Osteoblast (primary cell): ENCODE data around the gene C17orf78. TPM values are rescaled to one million over a fixed set of nuclear protein-coding genes. Genes with fewer than 3 reads are reported as not detected.

ENCODE experiments used
- DNase-seq: peaks from one replicate; pipeline ENCODE4 v3.0.0; 2011; ENCODE audit warnings: low spot score, mixed read lengths; ENCODE audit not compliant: insufficient read length; ENCODE audit errors: missing footprints
- H2AFZ ChIP-seq: 2 replicates; pipeline ENCODE4 v1.6.0; 2011; ENCODE audit warnings: mild to moderate bottlenecking, low read length
- H3K27ac ChIP-seq: 2 replicates; pipeline ENCODE4 v1.5.1; 2011; ENCODE audit warnings: mild to moderate bottlenecking, low read depth, low read length, moderate library complexity
- H3K27me3 ChIP-seq: 2 replicates; pipeline ENCODE4 v1.6.0; 2012; ENCODE audit warnings: mild to moderate bottlenecking, control low read depth, inconsistent platforms, low read length, moderate library complexity; ENCODE audit not compliant: insufficient read depth
- H3K36me3 ChIP-seq: 2 replicates; pipeline ENCODE4 v1.5.1; 2011; ENCODE audit warnings: mild to moderate bottlenecking, low read length, control low read depth, moderate library complexity; ENCODE audit not compliant: insufficient read depth
- H3K4me1 ChIP-seq: 2 replicates; pipeline ENCODE4 v1.5.1; 2011; ENCODE audit warnings: mild to moderate bottlenecking, low read length, control low read depth, moderate library complexity; ENCODE audit not compliant: insufficient read depth
- H3K4me2 ChIP-seq: 2 replicates; pipeline ENCODE4 v1.6.0; 2011; ENCODE audit warnings: mild to moderate bottlenecking, low read length; ENCODE audit not compliant: insufficient read depth
- H3K4me3 ChIP-seq: fragments of 200-600 bp; sonication (generic); 3 replicates; pipeline ENCODE4 v1.5.1; 2012; ENCODE audit warnings: mild to moderate bottlenecking, low read length, inconsistent platforms; ENCODE audit not compliant: insufficient read depth
- H3K79me2 ChIP-seq: 2 replicates; pipeline ENCODE4 v1.6.0; 2012; ENCODE audit warnings: mild to moderate bottlenecking, low read length, control low read depth, inconsistent platforms; ENCODE audit not compliant: insufficient read depth
- H3K9me3 ChIP-seq: 2 replicates; pipeline ENCODE4 v1.5.1; 2011; ENCODE audit warnings: low read depth, low read length, control low read depth
- H4K20me1 ChIP-seq: 2 replicates; pipeline ENCODE4 v1.6.0; 2012; ENCODE audit warnings: mild to moderate bottlenecking, low read length, control low read depth; ENCODE audit not compliant: insufficient read depth
- total RNA-seq: library from RNA; depleted of rRNA; stranded (reverse); fragments of >200 nt; gene quantifications from 2 replicates; pipeline ENCODE4 v1.2.3, GENCODE V29; 2012
- TF ChIP-seq, protein P1 (sequence below): IDR thresholded peaks from 2 replicates; pipeline ENCODE4 v1.5.1; 2011; ENCODE audit warnings: mild to moderate bottlenecking, low read depth, low read length, moderate library complexity; ENCODE audit errors: extremely low read depth

Gene C17orf78
- total RNA-seq, result not detected in 2 replicates

DNA sequence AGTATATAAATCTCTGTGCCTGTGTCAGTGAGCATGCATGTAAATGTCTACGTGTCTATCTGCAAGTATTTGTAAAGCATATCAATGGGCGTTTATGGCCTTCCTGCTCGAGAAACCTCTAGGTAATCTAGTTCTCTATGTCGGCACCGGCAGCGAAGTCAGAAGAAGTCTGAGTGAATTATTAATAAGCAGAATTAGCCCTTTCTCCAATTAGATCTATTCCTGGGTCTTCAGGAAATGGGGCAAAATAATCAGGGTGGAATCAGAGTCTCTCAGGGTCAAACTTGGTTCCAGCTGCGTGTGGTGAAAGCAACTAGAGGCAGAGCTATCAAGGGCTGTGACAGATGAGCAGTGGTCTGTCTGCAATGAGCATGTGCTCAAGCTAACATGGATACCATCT, at the start of gene C17orf78:
TSS of gene C17orf78 (plus strand) at position 280 of the 400 bp plus-strand sequence. CDS start at position 388, 108 bp downstream.
- Histone ChIP-seq H3K27me3 (no peaks in the 10 kb centered on the region), H3K4me1 (peaks cover 3% of the 10 kb centered on the region), H3K36me3 (no peaks in the 10 kb centered on the region), H3K79me2 (no peaks in the 10 kb centered on the region), H3K4me2 (no peak within 1 kb of the TSS), H3K9me3 (no peaks in the 10 kb centered on the region), H3K27ac (no peak within 1 kb of the TSS), H2AFZ (no peak within 1 kb of the TSS), H3K4me3 (no peak within 1 kb of the TSS), H4K20me1 (no peaks in the 10 kb centered on the region)
- DNase-seq, result no peak
- TF ChIP-seq, protein P1, sequence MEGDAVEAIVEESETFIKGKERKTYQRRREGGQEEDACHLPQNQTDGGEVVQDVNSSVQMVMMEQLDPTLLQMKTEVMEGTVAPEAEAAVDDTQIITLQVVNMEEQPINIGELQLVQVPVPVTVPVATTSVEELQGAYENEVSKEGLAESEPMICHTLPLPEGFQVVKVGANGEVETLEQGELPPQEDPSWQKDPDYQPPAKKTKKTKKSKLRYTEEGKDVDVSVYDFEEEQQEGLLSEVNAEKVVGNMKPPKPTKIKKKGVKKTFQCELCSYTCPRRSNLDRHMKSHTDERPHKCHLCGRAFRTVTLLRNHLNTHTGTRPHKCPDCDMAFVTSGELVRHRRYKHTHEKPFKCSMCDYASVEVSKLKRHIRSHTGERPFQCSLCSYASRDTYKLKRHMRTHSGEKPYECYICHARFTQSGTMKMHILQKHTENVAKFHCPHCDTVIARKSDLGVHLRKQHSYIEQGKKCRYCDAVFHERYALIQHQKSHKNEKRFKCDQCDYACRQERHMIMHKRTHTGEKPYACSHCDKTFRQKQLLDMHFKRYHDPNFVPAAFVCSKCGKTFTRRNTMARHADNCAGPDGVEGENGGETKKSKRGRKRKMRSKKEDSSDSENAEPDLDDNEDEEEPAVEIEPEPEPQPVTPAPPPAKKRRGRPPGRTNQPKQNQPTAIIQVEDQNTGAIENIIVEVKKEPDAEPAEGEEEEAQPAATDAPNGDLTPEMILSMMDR, result no peak

DNA sequence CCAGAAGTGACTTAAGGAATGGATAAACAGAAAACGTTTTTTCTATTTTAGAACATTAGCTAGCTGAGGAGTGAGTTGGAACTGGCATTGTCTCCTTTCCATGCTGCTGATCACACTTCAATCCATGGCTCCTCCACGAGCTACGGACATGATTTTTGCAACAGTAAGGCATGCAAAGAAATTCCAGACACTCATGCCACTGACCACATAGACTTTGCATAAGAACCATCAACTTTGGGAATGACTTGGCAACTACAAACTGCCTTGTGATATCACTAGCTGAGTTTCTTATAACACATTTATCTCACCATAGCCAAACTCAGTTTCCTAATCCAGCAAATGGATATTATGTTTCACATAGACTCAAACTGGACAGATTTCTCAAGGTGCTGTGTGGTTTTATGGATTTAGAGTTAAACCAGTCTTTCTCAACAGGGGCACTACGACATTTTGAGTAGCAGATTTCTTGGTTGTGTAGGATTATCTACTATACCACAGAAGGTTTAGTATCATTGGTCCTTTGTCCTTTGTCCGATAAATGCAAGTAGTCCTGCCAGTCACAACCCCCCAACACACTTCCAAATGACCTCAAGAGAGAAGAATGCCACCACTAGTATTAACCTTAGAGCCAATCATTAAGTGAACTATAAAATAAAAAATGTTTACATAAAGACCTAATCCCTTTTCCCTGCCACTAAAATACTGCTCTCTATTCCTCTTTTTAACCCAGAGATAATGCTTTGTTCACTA, 48.3 kb upstream of the C17orf78 start:
- peaks cover 6% of the 10 kb centered on the region for H3K79me2 ChIP-seq
- peaks cover 21% of the 10 kb centered on the region for H3K36me3 ChIP-seq
- H3K27ac ChIP-seq, result peak overlapping the region; percentile 72
- DNase-seq, result peak; percentile 79
- peak overlapping the region; percentile 25 for H3K4me2 ChIP-seq
- H4K20me1 ChIP-seq, result peaks cover under 1% of the 10 kb centered on the region
- peaks cover 13% of the 10 kb centered on the region for H3K4me1 ChIP-seq
- no peak overlapping the region for H3K4me3 ChIP-seq
- H2AFZ ChIP-seq, result no peak overlapping the region
- TF ChIP-seq, protein P1, result no peak
- no peaks in the 10 kb centered on the region for H3K27me3 ChIP-seq
- H3K9me3 ChIP-seq, result no peaks in the 10 kb centered on the region

GRCh38 chr17:37338847-37339246, 36.9 kb upstream of the C17orf78 start:
- Histone ChIP-seq H3K4me3 (no peak overlapping the region), H3K36me3 (peaks cover 13% of the 10 kb centered on the region), H3K4me1 (no peaks in the 10 kb centered on the region), H3K9me3 (no peaks in the 10 kb centered on the region), H2AFZ (no peak overlapping the region), H4K20me1 (no peaks in the 10 kb centered on the region), H3K79me2 (peaks cover 22% of the 10 kb centered on the region), H3K27ac (no peak overlapping the region), H3K27me3 (no peaks in the 10 kb centered on the region), H3K4me2 (no peak overlapping the region)
- TF ChIP-seq, protein P1, result no peak
- DNase-seq, result no peak

- no peak overlapping the region for H3K4me2 ChIP-seq
- H3K4me1 ChIP-seq, result no peaks in the 10 kb centered on the region
- H4K20me1 ChIP-seq, result no peaks in the 10 kb centered on the region
- peak; percentile 45 for DNase-seq
- H3K36me3 ChIP-seq, result peaks cover 13% of the 10 kb centered on the region
- no peak overlapping the region for H3K4me3 ChIP-seq
- H3K9me3 ChIP-seq, result no peaks in the 10 kb centered on the region
- no peak overlapping the region for H3K27ac ChIP-seq
- no peaks in the 10 kb centered on the region for H3K27me3 ChIP-seq
- peaks cover 21% of the 10 kb centered on the region for H3K79me2 ChIP-seq
- TF ChIP-seq, protein P1, result no peak
- H2AFZ ChIP-seq, result no peak overlapping the region
Measured at GRCh38 chr17:37339321-37339720, 36.5 kb upstream of the C17orf78 start.
